Spleen (tissue), 11 donors: ENCODE measurements around the gene DAB1. TPM values are rescaled to one million over a fixed set of nuclear protein-coding genes. Genes with fewer than 3 reads are reported as not detected.

Experiments used
- DNase-seq: peaks from one replicate; pipeline ENCODE4 v3.0.0-alpha.2; 2020
- H3K27ac ChIP-seq, 8 donors: fragments of 200-600 bp; sonication (generic) in 7 of 8; 1 replicate in 4 of 8; 2 replicates in 4 of 8; pipeline versions ENCODE4 v1.5.0 to v1.8.0; 2016 to 2021; ENCODE audit warnings: inconsistent platforms in 4 of 8, mild to moderate bottlenecking in 4 of 8, moderate library complexity in 1 of 8
- H3K27me3 ChIP-seq, 7 donors: fragments of 200-600 bp; sonication (generic) in 6 of 7; replicated peaks in 1 of 7; 1 replicate in 4 of 7; 2 replicates in 3 of 7; pipeline versions ENCODE4 v1.5.0 to v1.8.0; 2016 to 2021; ENCODE audit warnings: inconsistent platforms in 3 of 7, mild to moderate bottlenecking in 1 of 7
- H3K36me3 ChIP-seq, 6 donors: fragments of 200-600 bp; sonication (generic) in 5 of 6; 1 replicate in 4 of 6; 2 replicates in 2 of 6; pipeline versions ENCODE4 v1.5.0 to v1.8.0; 2016 to 2021; ENCODE audit warnings: inconsistent platforms in 2 of 6
- H3K4me1 ChIP-seq, 6 donors: fragments of 200-600 bp; sonication (generic) in 5 of 6; 1 replicate in 3 of 6; 2 replicates in 3 of 6; pipeline versions ENCODE4 v1.5.0 to v1.8.0; 2016 to 2021; ENCODE audit warnings: inconsistent platforms in 3 of 6
- H3K4me3 ChIP-seq, 8 donors: fragments of 200-600 bp; sonication (generic) in 7 of 8; 1 replicate in 4 of 8; 2 replicates in 4 of 8; pipeline versions ENCODE4 v1.5.0 to v1.8.0; 2016 to 2021; ENCODE audit warnings: inconsistent platforms in 4 of 8, mild to moderate bottlenecking in 4 of 8, moderate library complexity in 2 of 8
- H3K9me3 ChIP-seq, 8 donors: fragments of 200-600 bp; sonication (generic) in 7 of 8; 1 replicate in 4 of 8; 2 replicates in 4 of 8; pipeline versions ENCODE4 v1.5.0 to v1.8.0; 2016 to 2021; ENCODE audit warnings: inconsistent platforms in 4 of 8
- POLR2A ChIP-seq, 3 donors: fragments of 450-650 bp; IDR thresholded peaks; one replicate each; pipeline ENCODE4 v1.5.1; 2017; ENCODE audit warnings: antibody characterized with exemption in 3 of 3, mild to moderate bottlenecking in 1 of 3
- POLR2AphosphoS5 ChIP-seq, 3 donors: sonication (generic); formaldehyde crosslinking; IDR thresholded peaks; one replicate each; pipeline ENCODE4 v1.5.1; 2017; ENCODE audit warnings: antibody characterized with exemption in 3 of 3
- WGBS, 5 donors: extraction: QIAGEN DNeasy Blood & Tissue Kit in 3 of 5; methylation state at CpG; one replicate each; pipeline versions ENCODE4 v1.1.5 to v1.1.7; 2013 to 2018; 5-methylcytosine and 5-hydroxymethylcytosine counted together
- intact Hi-C: fragments of 100-400 bp; cut with DNase I; formaldehyde crosslinking; loops from one replicate; pipeline ENCODE4 v1.15.0; 2023; ENCODE audit warnings: low total_unique reads
- polyA plus RNA-seq, 3 donors: library from polyadenylated mRNA; stranded (reverse); fragments of 200-250 nt; gene quantifications; one replicate each; pipeline ENCODE4 v1.2.1, GENCODE V29; 2013
- total RNA-seq, 7 donors: library from RNA; depleted of rRNA in 3 of 7; stranded (reverse); fragments of >200 nt in 3 of 7; fragmentation: NEBNext Ultra II Directional in 4 of 7; extraction: Animal tissue kit (Norgen Biotek cat#: 25700) in 4 of 7; gene quantifications; one replicate each; pipeline versions ENCODE4 v1.1.0 to v1.2.1, GENCODE V29; 2016 to 2021
- TF ChIP-seq, protein P1 (sequence below), 11 experiments: fragments of 200-600 bp in 7 of 11; fragments of 450-650 bp in 4 of 11; sonication (generic) in 4 of 11; IDR thresholded peaks in 8 of 11; conservative IDR thresholded peaks in 3 of 11; 1 replicate in 7 of 11; 2 replicates in 4 of 11; pipeline versions ENCODE4 v1.4.0 to v1.8.0; 2016 to 2021; ENCODE audit warnings: antibody characterized with exemption in 11 of 11, inconsistent platforms in 4 of 11, mild to moderate bottlenecking in 1 of 11
- donor health status: healthy with polysubstance abuse.
- donor health status: DM: no; HTN: no; CAD: no; lungs with moderate emphysema.
- donor health status: DM: no; HTN: no; CAD: no.
- donor health status: Bipolar disorder and iron deficiency.
- donor health status: healthy.
- donor health status: DM: no; HTN: no; CAD: no.
- donor health status: DM: yes; HTN: yes; CAD: no.

DAB1 gene
- total and polyA plus RNA-seq, 10 donors: 0.03 to 0.70 (median 0.26) TPM; not detected in 1

DNA sequence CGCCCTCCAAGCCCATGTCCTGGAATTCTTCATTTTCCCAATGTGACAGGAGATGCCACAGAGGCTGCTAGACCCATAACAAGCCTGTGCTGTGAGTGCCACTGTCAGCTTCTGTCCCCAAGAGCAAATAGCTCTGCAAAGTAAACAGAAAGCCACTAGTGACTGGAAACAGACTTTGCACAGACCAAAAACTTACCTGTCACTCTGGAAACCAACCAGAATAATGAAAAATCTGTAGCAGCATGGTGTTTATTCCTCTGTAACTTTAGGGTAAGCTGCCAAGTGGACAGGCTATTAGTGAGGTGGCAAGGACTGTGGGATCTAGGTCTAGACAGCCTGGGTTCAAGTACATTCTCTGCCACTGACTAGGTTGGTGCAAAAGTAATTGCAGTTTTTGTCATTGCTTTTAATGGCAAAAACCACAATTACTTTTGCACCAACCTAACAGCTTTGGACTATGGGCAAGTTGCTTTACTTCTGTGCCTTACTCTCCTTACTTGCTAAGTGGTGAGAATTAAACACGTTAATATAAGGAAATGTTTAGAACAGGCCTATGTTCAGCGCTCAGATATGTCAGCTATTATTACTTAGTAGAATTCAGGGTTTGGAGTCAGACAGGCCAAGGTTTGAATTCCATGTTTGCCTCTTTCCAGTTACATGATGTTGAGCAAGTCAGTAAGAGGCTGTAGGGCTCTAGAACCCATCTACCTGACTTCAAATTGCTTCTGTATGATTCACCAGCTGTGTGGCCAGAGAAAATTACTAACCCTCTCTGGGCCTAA is 457.8 kb downstream of the DAB1 start, which contains the start of gene C8B:
Gene C8B, minus strand, starts transcription at position 100 of the 782 bp plus-strand sequence. Its CDS starts 67 bp downstream, at position 33.
- Histone ChIP-seq H3K9me3 (peaks cover 0 to 6% (median 0%) of the 10 kb centered on the region in 8 donors), H3K4me3 (no peak within 1 kb of the TSS), H3K27me3 (no peaks in the 10 kb centered on the region), H3K27ac (no peak within 1 kb of the TSS), H3K4me1 (no peaks in the 10 kb centered on the region), H3K36me3 (no peaks in the 10 kb centered on the region)
- intact Hi-C loops: no loop called here
- no peak for DNase-seq
- TF ChIP-seq, protein P1, sequence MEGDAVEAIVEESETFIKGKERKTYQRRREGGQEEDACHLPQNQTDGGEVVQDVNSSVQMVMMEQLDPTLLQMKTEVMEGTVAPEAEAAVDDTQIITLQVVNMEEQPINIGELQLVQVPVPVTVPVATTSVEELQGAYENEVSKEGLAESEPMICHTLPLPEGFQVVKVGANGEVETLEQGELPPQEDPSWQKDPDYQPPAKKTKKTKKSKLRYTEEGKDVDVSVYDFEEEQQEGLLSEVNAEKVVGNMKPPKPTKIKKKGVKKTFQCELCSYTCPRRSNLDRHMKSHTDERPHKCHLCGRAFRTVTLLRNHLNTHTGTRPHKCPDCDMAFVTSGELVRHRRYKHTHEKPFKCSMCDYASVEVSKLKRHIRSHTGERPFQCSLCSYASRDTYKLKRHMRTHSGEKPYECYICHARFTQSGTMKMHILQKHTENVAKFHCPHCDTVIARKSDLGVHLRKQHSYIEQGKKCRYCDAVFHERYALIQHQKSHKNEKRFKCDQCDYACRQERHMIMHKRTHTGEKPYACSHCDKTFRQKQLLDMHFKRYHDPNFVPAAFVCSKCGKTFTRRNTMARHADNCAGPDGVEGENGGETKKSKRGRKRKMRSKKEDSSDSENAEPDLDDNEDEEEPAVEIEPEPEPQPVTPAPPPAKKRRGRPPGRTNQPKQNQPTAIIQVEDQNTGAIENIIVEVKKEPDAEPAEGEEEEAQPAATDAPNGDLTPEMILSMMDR (IDR thresholded peaks at IDR 0.05 in 8 of 11, conservative IDR thresholded peaks at IDR 0.05 in 3 of 11): no peak
- TF ChIP-seq POLR2AphosphoS5 (IDR thresholded peaks at IDR 0.05) (no peak), POLR2A (IDR thresholded peaks at IDR 0.05) (no peak)
- 83 to 91% (median 86%) methylated on average over 3 of the region's 3 CpGs for WGBS, 5 donors

DNA sequence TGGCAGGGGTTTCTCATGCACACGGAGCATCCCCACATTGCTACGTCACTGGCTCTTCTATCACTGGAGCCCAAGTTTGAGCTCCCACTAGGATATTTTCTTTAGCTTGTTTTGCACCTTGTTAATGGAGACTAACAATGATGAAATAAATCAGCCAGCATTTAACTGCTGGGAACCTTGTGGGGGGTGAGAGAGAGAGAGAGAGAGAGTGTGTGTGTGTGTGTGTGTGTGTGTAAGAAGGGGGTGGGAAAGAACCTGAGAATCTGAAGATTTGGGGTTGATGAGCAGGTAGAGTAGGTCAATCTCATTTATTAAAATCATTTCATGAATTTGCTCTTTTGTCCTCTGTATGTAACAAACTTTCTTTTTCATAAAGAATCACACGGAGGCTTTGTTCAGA is 458.7 kb downstream of the DAB1 start:
- intact Hi-C loops: no loop called here
- Histone ChIP-seq H3K4me3 (no peak overlapping the region), H3K4me1 (no peaks in the 10 kb centered on the region), H3K27ac (no peak overlapping the region), H3K36me3 (no peaks in the 10 kb centered on the region), H3K27me3 (no peaks in the 10 kb centered on the region), H3K9me3 (peaks cover 0 to 6% (median 0%) of the 10 kb centered on the region in 8 donors)
- WGBS, 5 donors: 66 to 96% (median 83%) methylated on average over 3 of the region's 3 CpGs
- TF ChIP-seq POLR2A (IDR thresholded peaks at IDR 0.05): no peak
- TF ChIP-seq, protein P1 (IDR thresholded peaks at IDR 0.05 in 8 of 11, conservative IDR thresholded peaks at IDR 0.05 in 3 of 11): no peak
- no peak for TF ChIP-seq POLR2AphosphoS5 (IDR thresholded peaks at IDR 0.05)
- DNase-seq: no peak

DNA sequence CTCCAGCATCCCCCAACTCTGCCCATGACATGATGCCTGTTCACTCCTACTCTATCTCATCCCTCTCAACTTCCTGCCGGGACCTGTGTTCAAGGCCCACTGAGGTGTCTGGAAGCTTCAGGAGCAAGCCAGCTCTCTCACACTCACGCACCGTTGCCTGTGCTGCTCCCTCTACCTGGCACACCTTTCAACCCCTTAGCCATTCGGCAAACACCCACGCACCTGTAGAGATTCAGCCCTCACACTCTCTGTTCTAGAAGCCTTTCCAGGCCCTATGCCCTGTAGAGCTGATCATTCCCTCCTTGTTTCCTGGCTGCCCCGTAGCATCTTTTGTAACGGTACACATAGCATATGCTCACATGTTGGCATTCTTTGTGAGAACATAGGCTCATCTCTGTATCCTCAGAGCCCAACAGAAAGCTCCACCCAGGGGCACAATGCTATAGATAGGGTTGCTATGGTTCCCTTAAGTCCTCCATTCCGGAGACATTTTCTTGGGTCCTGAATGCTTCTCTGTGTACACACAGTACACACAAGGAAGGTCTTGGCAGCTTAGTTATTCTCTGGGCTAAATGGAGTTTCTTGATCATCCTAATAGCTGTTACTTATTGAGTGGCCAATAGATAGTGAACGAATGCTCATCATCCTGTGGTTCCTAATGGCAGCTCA is 459.4 kb downstream of the DAB1 start:
- intact Hi-C loops: no loop called here
- Histone ChIP-seq H3K36me3 (no peaks in the 10 kb centered on the region), H3K4me1 (no peaks in the 10 kb centered on the region), H3K27ac (no peak overlapping the region), H3K27me3 (no peaks in the 10 kb centered on the region), H3K9me3 (peaks cover 0 to 6% (median 0%) of the 10 kb centered on the region in 8 donors), H3K4me3 (no peak overlapping the region)
- no peak for TF ChIP-seq POLR2AphosphoS5 (IDR thresholded peaks at IDR 0.05)
- TF ChIP-seq, protein P1 (IDR thresholded peaks at IDR 0.05 in 8 of 11, conservative IDR thresholded peaks at IDR 0.05 in 3 of 11): no peak
- TF ChIP-seq POLR2A (IDR thresholded peaks at IDR 0.05): no peak
- DNase-seq: no peak
- 88 to 94% (median 90%) methylated on average over 9 of the region's 9 CpGs for WGBS, 5 donors

DNA sequence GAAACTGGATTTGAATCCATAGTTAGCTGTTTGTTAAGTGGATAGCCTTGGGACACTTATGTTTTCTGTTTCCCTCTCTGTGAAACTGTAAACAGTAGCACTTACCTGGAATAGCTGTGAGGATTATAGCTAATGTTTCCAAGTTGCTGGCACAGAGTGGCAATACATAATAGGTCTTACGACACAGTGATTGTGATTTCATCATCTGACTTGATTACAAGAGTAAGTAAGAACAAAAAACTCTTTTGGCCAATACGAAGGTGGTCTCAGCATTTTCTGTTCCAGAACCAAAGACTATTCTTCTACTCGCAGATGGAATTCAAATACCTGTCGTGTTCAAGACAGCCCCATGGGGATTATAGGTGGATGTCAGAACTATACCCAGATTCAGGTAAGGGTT is 460.2 kb downstream of the DAB1 start:
- TF ChIP-seq, protein P1 (IDR thresholded peaks at IDR 0.05 in 8 of 11, conservative IDR thresholded peaks at IDR 0.05 in 3 of 11): no peak
- intact Hi-C loops: no loop called here
- no peak for DNase-seq
- H3K9me3 ChIP-seq: peaks cover 0 to 1% (median 0%) of the 10 kb centered on the region in 8 donors
- H3K36me3 ChIP-seq: no peaks in the 10 kb centered on the region
- 75 to 91% (median 85%) methylated on average over 4 of the region's 4 CpGs for WGBS, 5 donors
- H3K27me3 ChIP-seq: no peaks in the 10 kb centered on the region
- H3K4me3 ChIP-seq: no peak overlapping the region
- no peaks in the 10 kb centered on the region for H3K4me1 ChIP-seq
- no peak overlapping the region for H3K27ac ChIP-seq
